ENCODE measurements around the gene SLC46A2. TPM values are rescaled to one million over a fixed set of nuclear protein-coding genes. Genes with fewer than 3 reads are reported as not detected.

SLC46A2 gene
- total RNA-seq, 1 donor from 2014 or later = not detected

DNA sequence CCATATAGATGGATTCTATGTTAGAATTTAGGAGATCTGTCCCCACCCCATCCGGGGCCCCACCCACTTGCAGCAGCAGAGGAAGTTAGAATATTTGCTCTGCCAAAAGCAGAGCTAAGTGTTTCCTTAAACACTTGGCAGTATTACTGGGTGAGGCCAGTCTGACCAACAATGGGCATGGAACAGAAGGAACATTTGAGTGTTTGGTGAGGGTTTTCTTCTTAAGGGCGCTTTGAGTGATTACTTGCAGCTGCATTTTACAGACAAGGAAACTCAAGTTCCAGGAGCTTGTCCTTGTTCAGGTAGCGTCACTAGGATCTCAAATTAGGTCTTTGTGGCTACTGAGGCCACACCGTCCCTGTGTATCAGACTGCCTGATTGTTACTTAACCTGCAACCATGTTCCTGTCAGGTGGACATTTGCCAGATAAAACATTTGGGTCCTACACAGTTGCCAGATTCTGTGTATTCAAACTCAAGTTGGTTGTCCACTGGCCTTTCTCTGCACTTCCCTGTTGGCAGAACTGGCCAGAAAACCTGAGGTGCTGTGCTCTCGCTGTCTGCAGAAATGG lies 59.3 kb downstream of the SLC46A2 start:
- DNase-seq (ENCODE audit: low read depth in 2 of 2) = peak; percentile 26 to 69

Other genes with a start within 250 kb of the SLC46A2 start
- gene INIP, start 172.8 kb downstream of the SLC46A2 start, total RNA-seq = 12.4 and 15.1 TPM in 2 replicates
- 5.2 and 7.5 TPM in 2 replicates for gene SNX30, start 140.1 kb downstream of the SLC46A2 start, total RNA-seq
- 0.22 and 0.40 TPM in 2 replicates for gene ZNF883, start 121.3 kb upstream of the SLC46A2 start, total RNA-seq
- 0.87 and 0.99 TPM in 2 replicates for gene ZFP37, start 165.8 kb upstream of the SLC46A2 start, total RNA-seq